HFFc6 (cell line): ENCODE measurements around the gene AKAP3. TPM values are rescaled to one million over a fixed set of nuclear protein-coding genes. Genes with fewer than 3 reads are reported as not detected.

Experiments used
- DNase-seq: peaks from one replicate; pipeline ENCODE4 v3.0.0-alpha.2; 2018
- H3K27ac Mint-ChIP-seq: 2 replicates; pipeline ENCODE4 v1.8.0; 2020; ENCODE audit warnings: mild to moderate bottlenecking, mixed read lengths
- H3K27me3 Mint-ChIP-seq: 2 replicates; pipeline ENCODE4 v1.8.0; 2021; ENCODE audit warnings: mild to moderate bottlenecking, moderate library complexity, mixed read lengths; ENCODE audit not compliant: insufficient read depth
- H3K36me3 Mint-ChIP-seq: 2 replicates; pipeline ENCODE4 v1.8.0; 2021; ENCODE audit warnings: low read depth, mixed read lengths
- H3K4me1 Mint-ChIP-seq: 2 replicates; pipeline ENCODE4 v1.8.0; 2020; ENCODE audit warnings: low read depth, mixed read lengths
- H3K4me3 Mint-ChIP-seq: 2 replicates; pipeline ENCODE4 v1.8.0; 2020; ENCODE audit warnings: mild to moderate bottlenecking, moderate library complexity, mixed read lengths
- H3K9me3 Mint-ChIP-seq: 2 replicates; pipeline ENCODE4 v1.8.0; 2020; ENCODE audit warnings: mild to moderate bottlenecking, mixed read lengths
- CTCF ChIP-seq: fragments of 200-600 bp; sonication (generic); IDR thresholded peaks from 2 replicates; pipeline ENCODE4 v1.5.0; 2021; ENCODE audit warnings: antibody characterized with exemption, mild to moderate bottlenecking
- total RNA-seq, 6 experiments: library from RNA; stranded (reverse); fragmentation: NEBNext Ultra II Directional; extraction: Animal tissue kit (Norgen Biotek cat#: 25700); gene quantifications; 2 replicates in 1 of 6; 3 replicates in 5 of 6; pipeline ENCODE4 v1.2.3, GENCODE V29; 2021

Gene AKAP3
- total RNA-seq, 6 experiments from 2014 or later: 0.23 to 0.75 (median 0.42) TPM

- H3K36me3 Mint-ChIP-seq: no peaks in the 10 kb centered on the region
- peaks cover 44% of the 10 kb centered on the region for H3K27me3 Mint-ChIP-seq
- no peak for DNase-seq
- H3K4me3 Mint-ChIP-seq: no peak overlapping the region
- no peak for TF ChIP-seq CTCF
- H3K4me1 Mint-ChIP-seq: no peaks in the 10 kb centered on the region
- H3K9me3 Mint-ChIP-seq: no peaks in the 10 kb centered on the region
- no peak overlapping the region for H3K27ac Mint-ChIP-seq
Measured at GRCh38 chr12:4587108-4587507, 61.7 kb downstream of the AKAP3 start.

- no peak for DNase-seq
- no peak overlapping the region for H3K27ac Mint-ChIP-seq
- H3K4me1 Mint-ChIP-seq: no peaks in the 10 kb centered on the region
- no peaks in the 10 kb centered on the region for H3K9me3 Mint-ChIP-seq
- TF ChIP-seq CTCF: no peak
- H3K27me3 Mint-ChIP-seq: peaks cover 44% of the 10 kb centered on the region
- H3K4me3 Mint-ChIP-seq: no peak overlapping the region
- H3K36me3 Mint-ChIP-seq: no peaks in the 10 kb centered on the region
Measured at GRCh38 chr12:4586500-4586899, 62.4 kb downstream of the AKAP3 start.

- Mint-ChIP-seq H3K9me3 (no peaks in the 10 kb centered on the region), H3K36me3 (no peaks in the 10 kb centered on the region), H3K4me3 (no peak overlapping the region), H3K27ac (no peak overlapping the region), H3K27me3 (peaks cover 40% of the 10 kb centered on the region), H3K4me1 (no peaks in the 10 kb centered on the region)
- TF ChIP-seq CTCF: no peak
- no peak for DNase-seq
Measured at GRCh38 chr12:4584896-4585295, 64.0 kb downstream of the AKAP3 start.

GRCh38 chr12:4584281-4584680 lies 64.6 kb downstream of the AKAP3 start:
- Mint-ChIP-seq H3K4me3 (no peak overlapping the region), H3K27ac (no peak overlapping the region), H3K9me3 (no peaks in the 10 kb centered on the region), H3K27me3 (peaks cover 40% of the 10 kb centered on the region), H3K4me1 (no peaks in the 10 kb centered on the region), H3K36me3 (no peaks in the 10 kb centered on the region)
- TF ChIP-seq CTCF: no peak
- DNase-seq: no peak

GRCh38 chr12:4580281-4580688 lies 68.6 kb downstream of the AKAP3 start:
- Mint-ChIP-seq H3K9me3 (no peaks in the 10 kb centered on the region), H3K36me3 (no peaks in the 10 kb centered on the region), H3K27me3 (peaks cover 35% of the 10 kb centered on the region), H3K4me1 (no peaks in the 10 kb centered on the region), H3K4me3 (no peak overlapping the region), H3K27ac (no peak overlapping the region)
- TF ChIP-seq CTCF: no peak
- DNase-seq: no peak
